Spinal cord (tissue), 10 donors: ENCODE data around the gene PHLPP1. TPM values are rescaled to one million over a fixed set of nuclear protein-coding genes. Genes with fewer than 3 reads are reported as not detected.

Source experiments
- DNase-seq, 6 donors: peaks; one replicate each; pipeline versions ENCODE4 v3.0.0 to v3.0.0-alpha.2; 2013 to 2015; ENCODE audit warnings: low spot score in 6 of 6, low read depth in 4 of 6
- H3K27ac ChIP-seq: one replicate; pipeline ENCODE4 v1.5.1; 2013; ENCODE audit warnings: low read depth, low read length, control low read depth
- H3K27me3 ChIP-seq: one replicate; pipeline ENCODE4 v1.6.1; 2013; ENCODE audit warnings: low read length; ENCODE audit not compliant: control insufficient read depth, insufficient read depth
- H3K36me3 ChIP-seq: one replicate; pipeline ENCODE4 v1.6.1; 2013; ENCODE audit warnings: low read length; ENCODE audit not compliant: control insufficient read depth, insufficient read depth
- H3K4me1 ChIP-seq: one replicate; pipeline ENCODE4 v1.6.1; 2013; ENCODE audit warnings: low read length; ENCODE audit not compliant: control insufficient read depth, insufficient read depth
- H3K4me3 ChIP-seq: one replicate; pipeline ENCODE4 v1.5.1; 2013; ENCODE audit warnings: low read depth, low read length, control low read depth
- H3K9me3 ChIP-seq: one replicate; pipeline ENCODE4 v1.6.1; 2013; ENCODE audit warnings: low read length; ENCODE audit not compliant: control insufficient read depth, insufficient read depth
- WGBS: methylation state at CpG from one replicate; pipeline ENCODE4 v1.1.5; 2013; ENCODE audit warnings: missing lambda C conversion rate; ENCODE audit not compliant: insufficient coverage; 5-methylcytosine and 5-hydroxymethylcytosine counted together
- polyA plus RNA-seq, 2 donors: library from polyadenylated mRNA; unstranded; fragments of 120-200 nt; gene quantifications; one replicate each; pipeline ENCODE4 v1.2.1, GENCODE V29; 2013; ENCODE audit not compliant: insufficient read length in 2 of 2
- total RNA-seq, 2 donors: library from RNA; depleted of rRNA in 1 of 2; stranded (reverse); fragments of 120-200 nt in 1 of 2; fragments of >200 nt in 1 of 2; gene quantifications; one replicate each; pipeline versions ENCODE4 v1.2.3 to v1.2.4, GENCODE V29; 2013 to 2014
- donor health status: healthy.

PHLPP1 gene
- total and polyA plus RNA-seq, 4 donors = 31.9 to 62.2 (median 47.5) TPM

- H3K27ac ChIP-seq = no peak overlapping the region
- no peak overlapping the region for H3K4me3 ChIP-seq
- H3K9me3 ChIP-seq = no peaks in the 10 kb centered on the region
- peaks cover 6% of the 10 kb centered on the region for H3K36me3 ChIP-seq
- no peaks in the 10 kb centered on the region for H3K27me3 ChIP-seq
- no peak for DNase-seq
- WGBS = 100% methylated on average over 1 of the region's 4 CpGs
- peaks cover 13% of the 10 kb centered on the region for H3K4me1 ChIP-seq
Measured at GRCh38 chr18:62967089-62967488, 251.7 kb downstream of the PHLPP1 start.

GRCh38 chr18:62973689-62974088 lies 258.3 kb downstream of the PHLPP1 start:
- Histone ChIP-seq H3K4me3 (no peak overlapping the region), H3K27me3 (no peaks in the 10 kb centered on the region), H3K27ac (no peak overlapping the region), H3K9me3 (no peaks in the 10 kb centered on the region), H3K36me3 (peaks cover 16% of the 10 kb centered on the region), H3K4me1 (peaks cover 21% of the 10 kb centered on the region)
- no peak for DNase-seq
- WGBS = 80% methylated on average over 1 of the region's 1 CpG

- Histone ChIP-seq H3K36me3 (peaks cover 23% of the 10 kb centered on the region), H3K27me3 (no peaks in the 10 kb centered on the region)
- WGBS = 80% methylated on average over 2 of the region's 3 CpGs
Measured at GRCh38 chr18:62974388-62974787, 259.0 kb downstream of the PHLPP1 start.

GRCh38 chr18:62974928-62975675 lies 259.8 kb downstream of the PHLPP1 start:
- 75% methylated on average over 7 of the region's 7 CpGs for WGBS
- Histone ChIP-seq H3K27ac (no peak overlapping the region), H3K27me3 (no peaks in the 10 kb centered on the region), H3K36me3 (peaks cover 25% of the 10 kb centered on the region), H3K4me3 (no peak overlapping the region), H3K4me1 (peaks cover 31% of the 10 kb centered on the region), H3K9me3 (no peaks in the 10 kb centered on the region)
- peak in 1 of 6 donors; percentile 43 for DNase-seq

More at GRCh38 chr18:62974388-62974787, 259.0 kb downstream of the PHLPP1 start:
- Histone ChIP-seq H3K27ac (no peak overlapping the region), H3K9me3 (no peaks in the 10 kb centered on the region), H3K4me1 (peaks cover 28% of the 10 kb centered on the region), H3K4me3 (no peak overlapping the region)
- DNase-seq = no peak

GRCh38 chr18:62975785-62976184 lies 260.4 kb downstream of the PHLPP1 start:
- H3K4me3 ChIP-seq = no peak overlapping the region

GRCh38 chr18:62976227-62976626 lies 260.9 kb downstream of the PHLPP1 start:
- Histone ChIP-seq H3K4me3 (no peak overlapping the region), H3K4me1 (peaks cover 31% of the 10 kb centered on the region), H3K36me3 (peaks cover 25% of the 10 kb centered on the region), H3K27me3 (no peaks in the 10 kb centered on the region), H3K9me3 (no peaks in the 10 kb centered on the region), H3K27ac (no peak overlapping the region)
- no peak for DNase-seq
- WGBS = no CpG with 5 or more reads among the region's 5 CpGs

More at GRCh38 chr18:62975785-62976184, 260.4 kb downstream of the PHLPP1 start:
- Histone ChIP-seq H3K9me3 (no peaks in the 10 kb centered on the region), H3K27me3 (no peaks in the 10 kb centered on the region), H3K4me1 (peaks cover 31% of the 10 kb centered on the region), H3K36me3 (peaks cover 25% of the 10 kb centered on the region), H3K27ac (no peak overlapping the region)
- no peak for DNase-seq
- WGBS = no CpG with 5 or more reads among the region's 2 CpGs

GRCh38 chr18:62977512-62977911 lies 262.2 kb downstream of the PHLPP1 start:
- Histone ChIP-seq H3K4me1 (peaks cover 33% of the 10 kb centered on the region), H3K36me3 (peaks cover 30% of the 10 kb centered on the region), H3K4me3 (no peak overlapping the region), H3K27ac (no peak overlapping the region), H3K9me3 (no peaks in the 10 kb centered on the region), H3K27me3 (no peaks in the 10 kb centered on the region)
- no peak for DNase-seq
- no CpG with 5 or more reads among the region's 4 CpGs for whole genome bisulfite sequencing

GRCh38 chr18:62978251-62979049 lies 263.1 kb downstream of the PHLPP1 start:
- H3K27ac ChIP-seq = peak overlapping the region; percentile 49
- 97% methylated on average over 42 of the region's 42 CpGs for WGBS
- peaks cover 30% of the 10 kb centered on the region for H3K36me3 ChIP-seq
- peaks cover 35% of the 10 kb centered on the region for H3K4me1 ChIP-seq
- no peaks in the 10 kb centered on the region for H3K9me3 ChIP-seq
- H3K4me3 ChIP-seq = no peak overlapping the region
- no peak for DNase-seq
- H3K27me3 ChIP-seq = no peaks in the 10 kb centered on the region

- Histone ChIP-seq H3K4me1 (peaks cover 35% of the 10 kb centered on the region), H3K27ac (peak overlapping the region; percentile 49), H3K36me3 (peaks cover 30% of the 10 kb centered on the region), H3K9me3 (no peaks in the 10 kb centered on the region), H3K4me3 (no peak overlapping the region), H3K27me3 (no peaks in the 10 kb centered on the region)
- 44% methylated on average over 12 of the region's 13 CpGs for WGBS
- DNase-seq = peak in 2 of 6 donors; percentile 53 to 59
Measured at GRCh38 chr18:62979176-62979575, 263.8 kb downstream of the PHLPP1 start.
